B cell (primary cell): ENCODE measurements around the gene CASK. TPM values are rescaled to one million over a fixed set of nuclear protein-coding genes. Genes with fewer than 3 reads are reported as not detected.

Experiments
- ATAC-seq: fragments of 200-7000 bp; cut with Tn5 transposase; one replicate; pipeline ENCODE4 v1.10.0; 2021; ENCODE audit warnings: low read depth, mild to moderate bottlenecking, moderate number of reproducible peaks, moderate library complexity
- CTCF ChIA-PET: fragments of 350-600 bp; sonication (Branson Sonifier 250); formaldehyde crosslinking; loops from one replicate; lab custom pipeline; 2021; ENCODE audit warnings: antibody characterized with exemption, inconsistent platforms; lab: Charles Lee
- POLR2A ChIA-PET: fragments of 350-600 bp; sonication (Branson Sonifier 250); formaldehyde crosslinking; loops from one replicate; lab custom pipeline; 2021; ENCODE audit warnings: antibody characterized with exemption; lab: Charles Lee
- DNase-seq: peaks from one replicate; pipeline ENCODE4 v3.0.0; 2013
- H2AFZ ChIP-seq: 2 replicates; pipeline ENCODE4 v1.6.1; 2012; ENCODE audit warnings: mild to moderate bottlenecking, low read depth, low read length; ENCODE audit not compliant: insufficient read depth, poor library complexity, severe bottlenecking
- H3K27ac ChIP-seq, 2 donors: 1 replicate in 1 of 2; 2 replicates in 1 of 2; pipeline ENCODE4 v1.5.1; 2012 to 2013; ENCODE audit warnings: low read length in 2 of 2, mild to moderate bottlenecking in 2 of 2, moderate library complexity in 1 of 2
- H3K27me3 ChIP-seq, 4 experiments: fragments of 200-600 bp in 1 of 4; sonication (generic) in 1 of 4; replicated peaks in 1 of 4; 1 replicate in 2 of 4; 2 replicates in 2 of 4; pipeline versions ENCODE4 v1.6.1 to v1.7.0; 2013 to 2016; ENCODE audit warnings: low read length in 3 of 4, mild to moderate bottlenecking in 2 of 4, mixed read lengths in 1 of 4, moderate library complexity in 1 of 4; ENCODE audit not compliant: insufficient read depth in 4 of 4, control insufficient read depth in 3 of 4; ENCODE audit errors: control extremely low read depth in 1 of 4
- H3K36me3 ChIP-seq, 2 experiments: replicated peaks in 1 of 2; 1 replicate in 1 of 2; 2 replicates in 1 of 2; pipeline versions ENCODE4 v1.6.1 to v1.7.1; 2013; ENCODE audit warnings: low read length in 1 of 2; ENCODE audit not compliant: insufficient read depth in 2 of 2, control insufficient read depth in 1 of 2; ENCODE audit errors: control extremely low read depth in 1 of 2, extremely low read depth in 1 of 2
- H3K4me1 ChIP-seq, 2 donors: fragments of 200-600 bp in 1 of 2; sonication (generic) in 1 of 2; 1 replicate in 1 of 2; 2 replicates in 1 of 2; pipeline versions ENCODE4 v1.5.1 to v1.6.1; 2013 to 2017; ENCODE audit warnings: low read length in 2 of 2; ENCODE audit not compliant: control insufficient read depth in 2 of 2, insufficient read depth in 2 of 2
- H3K4me2 ChIP-seq: replicated peaks from 2 replicates; pipeline ENCODE3; 2012; ENCODE audit warnings: mild to moderate bottlenecking, low read depth, low read length; ENCODE audit not compliant: poor library complexity, severe bottlenecking
- H3K4me3 ChIP-seq, 5 experiments: fragments of 200-600 bp in 1 of 5; sonication (generic) in 1 of 5; 1 replicate in 3 of 5; 2 replicates in 2 of 5; pipeline versions ENCODE4 v1.5.1 to v1.7.0; 2011 to 2016; ENCODE audit warnings: low read length in 4 of 5, mild to moderate bottlenecking in 4 of 5, low read depth in 2 of 5, control low read depth in 1 of 5, moderate library complexity in 1 of 5; ENCODE audit not compliant: insufficient read depth in 1 of 5; ENCODE audit errors: control extremely low read depth in 1 of 5, extremely low read depth in 1 of 5
- H3K79me2 ChIP-seq: fragments of 200-600 bp; sonication (generic); one replicate; pipeline ENCODE4 v1.6.0; 2016; ENCODE audit warnings: low read length; ENCODE audit not compliant: control insufficient read depth, insufficient read depth
- H3K9ac ChIP-seq: fragments of 200-600 bp; sonication (generic); 2 replicates; pipeline ENCODE4 v1.6.1; 2017; ENCODE audit warnings: mild to moderate bottlenecking, low read length, moderate library complexity
- H3K9me3 ChIP-seq, 3 donors: one replicate each; pipeline versions ENCODE4 v1.6.1 to v1.7.1; 2013; ENCODE audit warnings: low read length in 2 of 3; ENCODE audit not compliant: control insufficient read depth in 2 of 3, insufficient read depth in 1 of 3; ENCODE audit errors: control extremely low read depth in 1 of 3
- H4K20me1 ChIP-seq: 2 replicates; pipeline ENCODE4 v1.6.0; 2012; ENCODE audit warnings: mild to moderate bottlenecking, low read length; ENCODE audit not compliant: insufficient read depth, control insufficient read depth, poor library complexity, severe bottlenecking
- H3K27ac Mint-ChIP-seq: one replicate; pipeline ENCODE4 v1.8.0; 2021; ENCODE audit warnings: mixed read lengths
- H3K27me3 Mint-ChIP-seq: one replicate; pipeline ENCODE4 v1.8.0; 2021; ENCODE audit warnings: mixed read lengths
- H3K4me1 Mint-ChIP-seq: one replicate; pipeline ENCODE4 v1.8.0; 2021; ENCODE audit warnings: mixed read lengths
- H3K4me3 Mint-ChIP-seq: one replicate; pipeline ENCODE4 v1.8.0; 2021; ENCODE audit warnings: mixed read lengths
- H3K9me3 Mint-ChIP-seq: one replicate; pipeline ENCODE4 v1.8.0; 2022; ENCODE audit warnings: mixed read lengths; ENCODE audit not compliant: insufficient read depth
- CTCF ChIP-seq: fragments of 200-600 bp; IDR thresholded peaks from one replicate; pipeline ENCODE4 v1.8.0; 2022; ENCODE audit warnings: antibody characterized with exemption, mild to moderate bottlenecking
- EZH2 ChIP-seq: IDR thresholded peaks from 2 replicates; pipeline ENCODE4 v1.6.1; 2012; ENCODE audit warnings: borderline replicate concordance, low read depth, mild to moderate bottlenecking, moderate library complexity, low read length; ENCODE audit not compliant: insufficient read depth, poor library complexity, severe bottlenecking
- WGBS: methylation state at CpG from one replicate; pipeline ENCODE4 v1.1.5; 2013; ENCODE audit warnings: missing lambda C conversion rate; ENCODE audit not compliant: insufficient coverage; 5-methylcytosine and 5-hydroxymethylcytosine counted together
- intact Hi-C: fragments of 100-400 bp; cut with micrococcal nuclease; formaldehyde crosslinking; loops from one replicate; pipeline ENCODE4 v1.10.0; 2022
- polyA plus RNA-seq: library from polyadenylated mRNA; depleted of rRNA; stranded (reverse); fragments of >200 nt; gene quantifications from 2 replicates; pipeline ENCODE4 v1.2.3, GENCODE V29; 2012
- total RNA-seq, 2 donors: library from RNA; stranded (reverse); fragments of 120-200 nt in 1 of 2; gene quantifications; 1 replicate in 1 of 2; 2 replicates in 1 of 2; pipeline versions ENCODE4 v1.2.3 to v1.2.4, GENCODE V29; 2013 to 2022

Gene CASK
- total and polyA plus RNA-seq, 2 donors (not counting 1 experiment from before 2014, with no cell fraction given): 14.2 to 50.4 TPM

GRCh38 chrX:41522081-41522480 is 401.3 kb downstream of the CASK start:
- Histone ChIP-seq H3K36me3 (peaks cover 0 to 3% of the 10 kb centered on the region in 2 experiments), H3K4me3 (no peak overlapping the region), H3K4me2 (no peak overlapping the region), H3K9me3 (no peaks in the 10 kb centered on the region), H4K20me1 (no peaks in the 10 kb centered on the region), H3K4me1 (no peaks in the 10 kb centered on the region), H3K79me2 (no peaks in the 10 kb centered on the region), H3K27me3 (no peaks in the 10 kb centered on the region), H3K27ac (no peak overlapping the region), H2AFZ (no peak overlapping the region), H3K9ac (no peak overlapping the region)
- no peak for DNase-seq
- ChIA-PET POLR2A (no interaction called here), CTCF (no interaction called here)
- Mint-ChIP-seq H3K9me3 (no peaks in the 10 kb centered on the region), H3K4me1 (no peaks in the 10 kb centered on the region), H3K4me3 (no peak overlapping the region), H3K27ac (no peak overlapping the region), H3K27me3 (no peaks in the 10 kb centered on the region)
- intact Hi-C loops: no loop called here
- TF ChIP-seq EZH2 (no peak), CTCF (no peak)
- ATAC-seq: no peak
- WGBS: no CpG with 5 or more reads among the region's 2 CpGs

- Histone ChIP-seq H3K9me3 (no peaks in the 10 kb centered on the region), H4K20me1 (no peaks in the 10 kb centered on the region), H3K4me2 (no peak overlapping the region), H3K4me1 (no peaks in the 10 kb centered on the region), H3K27ac (no peak overlapping the region), H3K27me3 (no peaks in the 10 kb centered on the region), H3K4me3 (no peak overlapping the region), H3K9ac (no peak overlapping the region), H3K79me2 (no peaks in the 10 kb centered on the region), H3K36me3 (peaks cover 0 to 3% of the 10 kb centered on the region in 2 experiments), H2AFZ (no peak overlapping the region)
- H3K4me1 Mint-ChIP-seq: no peaks in the 10 kb centered on the region
- no CpG with 5 or more reads among the region's 5 CpGs for WGBS
- no peak for DNase-seq
- H3K4me3 Mint-ChIP-seq: no peak overlapping the region
- no peak for ATAC-seq
- ChIA-PET POLR2A (no interaction called here), CTCF (no interaction called here)
- intact Hi-C loops: no loop called here
- H3K27ac Mint-ChIP-seq: no peak overlapping the region
- TF ChIP-seq CTCF (no peak), EZH2 (no peak)
- H3K9me3 Mint-ChIP-seq: no peaks in the 10 kb centered on the region
- H3K27me3 Mint-ChIP-seq: no peaks in the 10 kb centered on the region
These were observed 403.9 kb downstream of the CASK start for GRCh38 chrX:41519468-41519867.
